ENCODE results near the gene NLGN1.

- TF ChIP-seq POLR2AphosphoS5 (IDR thresholded peaks at IDR 0.05; ENCODE audit: low read depth, low read length) = no peak
- TF ChIP-seq POLR2A (IDR thresholded peaks at IDR 0.05; ENCODE audit: low read depth, low read length) = no peak
These were observed 809.2 kb downstream of the NLGN1 start for GRCh38 chr3:174206607-174207192.

Data from GM12892 (cell line).